K562 (cell line): ENCODE measurements around the gene ALKBH4. TPM values are rescaled to one million over a fixed set of nuclear protein-coding genes. Genes with fewer than 3 reads are reported as not detected.

ENCODE experiments used
- ATAC-seq: fragments of 200-7000 bp; cut with Tn5 transposase; 3 replicates; pipeline ENCODE4 v1.9.1; 2020; ENCODE audit warnings: moderate library complexity
- BruUV-seq: library from RNA; stranded (reverse); fragments of 400-500 nt; replicated peaks from 2 replicates; lab custom pipeline; 2021; lab: Mats Ljungman, UMichigan
- CTCF ChIA-PET: fragments of 300-600 bp; formaldehyde crosslinking; extraction: SDS; loops from one replicate; lab custom pipeline; 2021; ENCODE audit warnings: low intra/inter-chr PET ratio; lab: Yijun Ruan, JAX
- POLR2A ChIA-PET: fragments of 300-600, 350-650 bp; sonication (Branson Sonifier 250); formaldehyde crosslinking; extraction: SDS; loops from one replicate; lab custom pipeline; 2021; ENCODE audit warnings: antibody characterized with exemption, inconsistent platforms; lab: Yijun Ruan, JAX
- DNase-seq, 4 experiments: peaks; one replicate each; pipeline versions ENCODE4 v3.0.0 to v3.0.0-alpha.2; 2011 to 2018; ENCODE audit warnings: low spot score in 3 of 4, mixed read lengths in 3 of 4; ENCODE audit errors: extremely low read depth in 1 of 4
- FAIRE-seq: peaks from 2 replicates; lab custom pipeline; 2011; peaks lifted over from hg19 to GRCh38; lab: Jason Lieb, UNC
- H2AFZ ChIP-seq: 2 replicates; pipeline ENCODE4 v1.6.0; 2011; ENCODE audit warnings: low read depth, low read length, control low read depth, inconsistent platforms
- H3K27ac ChIP-seq: fragments of 200-600 bp; 3 replicates; pipeline ENCODE4 v1.8.0; 2011; ENCODE audit warnings: low read depth, mild to moderate bottlenecking, control low read depth, inconsistent platforms, low read length, moderate library complexity, mixed read lengths; ENCODE audit errors: extremely low read depth
- H3K27me3 ChIP-seq, 2 experiments: fragments of 300-600 bp in 1 of 2; 2 replicates in 1 of 2; 3 replicates in 1 of 2; pipeline versions ENCODE4 v1.6.0 to v1.8.0; 2011; ENCODE audit warnings: inconsistent platforms in 2 of 2, low read length in 2 of 2, mild to moderate bottlenecking in 1 of 2, mixed read lengths in 1 of 2, moderate library complexity in 1 of 2; ENCODE audit not compliant: control insufficient read depth in 2 of 2, insufficient read depth in 2 of 2
- H3K36me3 ChIP-seq: fragments of 300-600 bp; 3 replicates; pipeline ENCODE4 v1.8.0; 2011; ENCODE audit warnings: mild to moderate bottlenecking, low read length, inconsistent platforms; ENCODE audit not compliant: control insufficient read depth, insufficient read depth
- H3K4me1 ChIP-seq, 2 experiments: fragments of 200-600 bp in 1 of 2; replicated peaks in 1 of 2; 2 replicates in 1 of 2; 3 replicates in 1 of 2; pipeline versions ENCODE4 v1.5.1 to v1.8.0; 2011; ENCODE audit warnings: inconsistent platforms in 2 of 2, low read length in 2 of 2, mild to moderate bottlenecking in 1 of 2, mixed read lengths in 1 of 2, moderate library complexity in 1 of 2; ENCODE audit not compliant: control insufficient read depth in 2 of 2, insufficient read depth in 2 of 2
- H3K4me2 ChIP-seq: 2 replicates; pipeline ENCODE4 v1.6.1; 2011; ENCODE audit warnings: low read length, control low read depth, inconsistent platforms, mixed read lengths; ENCODE audit not compliant: insufficient read depth
- H3K4me3 ChIP-seq: fragments of 200-600 bp; sonication (generic), shearing (Covaris generic); 2 replicates; pipeline ENCODE4 v1.5.1; 2016; ENCODE audit warnings: control low read depth, inconsistent platforms
- H3K79me2 ChIP-seq: fragments of 200-600 bp; 3 replicates; pipeline ENCODE4 v1.8.0; 2011; ENCODE audit warnings: low read length, inconsistent platforms; ENCODE audit not compliant: control insufficient read depth, insufficient read depth
- H3K9ac ChIP-seq, 2 experiments: 2 replicates each; pipeline versions ENCODE4 v1.6.0 to v1.6.1; 2011; ENCODE audit warnings: low read depth in 2 of 2, low read length in 2 of 2, control low read depth in 1 of 2, inconsistent platforms in 1 of 2, mild to moderate bottlenecking in 1 of 2, mixed read lengths in 1 of 2; ENCODE audit not compliant: insufficient read depth in 1 of 2
- H3K9me1 ChIP-seq: one replicate; pipeline ENCODE4 v1.6.0; 2011; ENCODE audit warnings: inconsistent platforms, mild to moderate bottlenecking, low read length, moderate library complexity; ENCODE audit not compliant: control insufficient read depth, insufficient read depth
- H3K9me3 ChIP-seq: replicated peaks from 2 replicates; pipeline ENCODE4 v1.5.1; 2011; ENCODE audit warnings: low read depth, low read length, inconsistent platforms; ENCODE audit not compliant: control insufficient read depth, insufficient read depth
- H4K20me1 ChIP-seq: replicated peaks from 2 replicates; pipeline ENCODE4 v1.6.1; 2011; ENCODE audit warnings: low read length, inconsistent platforms, mixed read lengths; ENCODE audit not compliant: control insufficient read depth, insufficient read depth
- ARNT ChIP-seq, 2 experiments: fragments of 450-650 bp; IDR thresholded peaks; 2 replicates each; pipeline ENCODE4 v1.6.1; 2016; ENCODE audit warnings: mild to moderate bottlenecking in 1 of 2
- BRD4 ChIP-seq: fragments of 200-600 bp; sonication (generic); IDR thresholded peaks from 2 replicates; pipeline ENCODE4 v1.6.1; 2017; ENCODE audit warnings: inconsistent platforms
- CREBBP ChIP-seq: IDR thresholded peaks from one replicate; pipeline ENCODE4 v1.6.1; 2012; ENCODE audit warnings: low read depth, mild to moderate bottlenecking, control low read depth, inconsistent platforms, low read length
- ESRRA ChIP-seq: fragments of 450-650 bp; IDR thresholded peaks from 2 replicates; pipeline ENCODE4 v1.6.1; 2014; ENCODE audit warnings: low read depth, mild to moderate bottlenecking, moderate library complexity, borderline replicate concordance
- EZH2 ChIP-seq: IDR thresholded peaks from 2 replicates; pipeline ENCODE4 v1.6.1; 2012; ENCODE audit warnings: low read depth, mild to moderate bottlenecking, inconsistent platforms, low read length, borderline replicate concordance
- HDAC8 ChIP-seq: fragments of 450-650 bp; IDR thresholded peaks from 2 replicates; pipeline ENCODE4 v1.6.1; 2016; ENCODE audit warnings: mild to moderate bottlenecking, missing genetic modification characterization, moderate library complexity, missing compliant biosample characterization
- MTA2 ChIP-seq: fragments of 450-650 bp; IDR thresholded peaks from 2 replicates; pipeline ENCODE4 v1.6.1; 2016; ENCODE audit warnings: low read depth
- MYC ChIP-seq, 2 experiments: fragments of 250-450 bp in 1 of 2; sonication (Bioruptor Pico) in 1 of 2; IDR thresholded peaks; 2 replicates each; pipeline versions ENCODE4 v1.5.1 to v1.6.1; 2012 to 2021; ENCODE audit warnings: low read depth in 2 of 2, borderline replicate concordance in 1 of 2, improper control_type of control experiment in 1 of 2, low read length in 1 of 2, mild to moderate bottlenecking in 1 of 2, moderate library complexity in 1 of 2
- NFE2 ChIP-seq: IDR thresholded peaks from 2 replicates; pipeline ENCODE4 v1.6.1; 2014; ENCODE audit warnings: antibody characterized with exemption, low read depth
- ZNF146 ChIP-seq: IDR thresholded peaks from one replicate; pipeline ENCODE4 v1.6.1; 2018; ENCODE audit warnings: missing compliant biosample characterization; ENCODE audit not compliant: unreplicated experiment
- ZNF184 ChIP-seq: sonication (generic); formaldehyde crosslinking; IDR thresholded peaks from 2 replicates; pipeline ENCODE4 v1.5.0; 2020; ENCODE audit warnings: missing genetic modification reagents
- ZNF217 ChIP-seq: sonication (generic); formaldehyde crosslinking; IDR thresholded peaks from 2 replicates; pipeline ENCODE4 v1.8.0; 2022; ENCODE audit warnings: mild to moderate bottlenecking, missing genetic modification reagents
- ZNF75A ChIP-seq: fragments of 450-650 bp; formaldehyde crosslinking; IDR thresholded peaks from 2 replicates; pipeline ENCODE4 v1.4.0; 2020; ENCODE audit warnings: mild to moderate bottlenecking
- WGBS: fragments of 100-300 bp; shearing (Covaris generic); methylation state at CpG from one replicate; pipeline ENCODE4 v1.1.6; 2016; ENCODE audit warnings: low coverage, mixed read lengths; ENCODE audit not compliant: insufficient coverage; ENCODE audit errors: missing lambda C conversion rate; 5-methylcytosine and 5-hydroxymethylcytosine counted together
- in situ Hi-C: fragments of 300-500 bp; cut with MboI; formaldehyde crosslinking; loops from 4 replicates; pipeline ENCODE4 v1.15.0; 2018; ENCODE audit warnings: inconsistent platforms, mixed read lengths
- intact Hi-C: fragments of 100-400 bp; cut with micrococcal nuclease; formaldehyde crosslinking; loops from 2 replicates; pipeline ENCODE4 v1.14.2; 2022
- polyA plus RNA-seq, 8 experiments: library from polyadenylated mRNA; depleted of rRNA in 4 of 8; stranded (reverse) in 5 of 8; unstranded in 3 of 8; fragments of >200 nt; fragmentation: Nextera tagmentation in 2 of 8; fragmentation: Illumina TruSeq in 1 of 8; extraction: Ambion mirVana in 2 of 8; extraction: Trizol in 1 of 8; gene quantifications; 2 replicates each; pipeline versions ENCODE4 v1.2.1 to v1.2.3, GENCODE V29; 2011 to 2014; ENCODE audit warnings: inconsistent platforms in 1 of 8, missing spikeins in 1 of 8
- total RNA-seq, 7 experiments: library from RNA; depleted of rRNA in 6 of 7; stranded (reverse); fragments of >200 nt in 6 of 7; fragmentation: Illumina TruSeq in 2 of 7; extraction: Trizol in 2 of 7; gene quantifications; 2 replicates each; pipeline versions ENCODE4 v1.2.1 to v1.2.3, GENCODE V29; 2011 to 2021; ENCODE audit warnings: low replicate concordance in 1 of 7
- TF ChIP-seq, protein P1 (sequence below): fragments of 450-650 bp; conservative IDR thresholded peaks from 2 replicates; pipeline ENCODE4 v1.6.1; 2016; ENCODE audit warnings: missing genetic modification characterization, low read depth, mild to moderate bottlenecking, missing compliant biosample characterization, moderate library complexity
- TF ChIP-seq, protein P2 (sequence below): fragments of 450-650 bp; IDR thresholded peaks from 2 replicates; pipeline ENCODE4 v1.6.1; 2017; ENCODE audit warnings: mild to moderate bottlenecking, moderate library complexity
- TF ChIP-seq, protein P3 (sequence below): sonication (generic); formaldehyde crosslinking; IDR thresholded peaks from 2 replicates; pipeline ENCODE4 v1.8.0; 2022; ENCODE audit warnings: mild to moderate bottlenecking, missing genetic modification reagents

Gene ALKBH4
- total and polyA plus RNA-seq, 9 of the 15 experiments (the other 6 are each of a cell fraction or from before 2014, with no cell fraction given): 4.6 to 21.4 (median 11.8) TPM

DNA sequence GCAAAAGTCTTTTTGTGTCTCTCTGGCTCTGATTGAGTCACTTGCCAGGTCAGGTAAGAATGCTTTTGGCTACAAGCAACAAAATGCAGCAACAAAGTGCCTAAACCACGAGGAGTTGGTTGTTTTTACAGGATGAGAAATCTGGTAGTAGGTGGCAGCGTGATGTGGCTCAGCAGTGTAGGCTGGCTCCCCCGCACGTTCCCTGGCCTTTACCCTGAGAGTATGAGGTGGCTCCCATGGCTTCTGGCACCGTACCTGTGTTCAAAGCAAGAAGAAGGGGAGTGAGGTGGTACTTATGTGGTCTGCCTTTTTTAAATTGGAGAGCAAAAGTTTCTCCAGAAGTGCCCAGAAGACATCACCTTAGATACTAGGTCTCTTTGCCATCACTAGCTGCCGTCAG is 56.8 kb downstream of the ALKBH4 start:
- H3K4me2 ChIP-seq: no peak overlapping the region
- ATAC-seq: no peak
- H3K36me3 ChIP-seq: peaks cover 98% of the 10 kb centered on the region
- no peak for FAIRE-seq
- H3K4me3 ChIP-seq: no peak overlapping the region
- intact Hi-C loops (no loop called here), in situ Hi-C loops (no loop called here)
- no peak for DNase-seq
- peaks cover 6% of the 10 kb centered on the region; the same call in 2 of the 3 replicates for H3K79me2 ChIP-seq
- POLR2A ChIA-PET: interaction anchor here (1.3 kb wide), 1 partner anchor 10 kb away, joined by 3 read pairs; no protein-coding TSS in a partner anchor
- no peak overlapping the region for H3K27ac ChIP-seq
- H3K9me3 ChIP-seq: 0 out of 2 replicates have a peak, but pooled peaks cover 3% of the 10 kb centered on the region
- no TSS peak for BruUV-seq
- 97% methylated on average over 6 of the region's 6 CpGs for WGBS
- H3K9ac ChIP-seq: no peak overlapping the region
- H3K4me1 ChIP-seq: no peaks in the 10 kb centered on the region; a peak in 2 of 5 replicates
- no peaks in the 10 kb centered on the region for H3K27me3 ChIP-seq
- peaks cover 7% of the 10 kb centered on the region for H4K20me1 ChIP-seq
- CTCF ChIA-PET: no interaction called here
- no peaks in the 10 kb centered on the region for H3K9me1 ChIP-seq
- no peak overlapping the region for H2AFZ ChIP-seq
- TF ChIP-seq NFE2 (no peak), MTA2 (no peak), ZNF75A (CRISPR knock-in tag) (no peak), MYC (IDR thresholded peaks at IDR 0.05; ENCODE audit: low read depth, low read length) (no peak), MYC (CRISPR knock-in tag; IDR thresholded peaks at IDR 0.05; ENCODE audit: borderline replicate concordance, low read depth) (no peak), BRD4 (no peak), EZH2 (no peak), ESRRA (no peak), CREBBP (no peak), ARNT (IDR thresholded peaks at IDR 0.05) (no peak), ZNF146 (CRISPR knock-in tag) (no peak), ZNF184 (no peak), ZNF217 (no peak), HDAC8 (no peak)
- TF ChIP-seq, protein P1, sequence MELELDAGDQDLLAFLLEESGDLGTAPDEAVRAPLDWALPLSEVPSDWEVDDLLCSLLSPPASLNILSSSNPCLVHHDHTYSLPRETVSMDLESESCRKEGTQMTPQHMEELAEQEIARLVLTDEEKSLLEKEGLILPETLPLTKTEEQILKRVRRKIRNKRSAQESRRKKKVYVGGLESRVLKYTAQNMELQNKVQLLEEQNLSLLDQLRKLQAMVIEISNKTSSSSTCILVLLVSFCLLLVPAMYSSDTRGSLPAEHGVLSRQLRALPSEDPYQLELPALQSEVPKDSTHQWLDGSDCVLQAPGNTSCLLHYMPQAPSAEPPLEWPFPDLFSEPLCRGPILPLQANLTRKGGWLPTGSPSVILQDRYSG (tag): no peak
- TF ChIP-seq, protein P2, sequence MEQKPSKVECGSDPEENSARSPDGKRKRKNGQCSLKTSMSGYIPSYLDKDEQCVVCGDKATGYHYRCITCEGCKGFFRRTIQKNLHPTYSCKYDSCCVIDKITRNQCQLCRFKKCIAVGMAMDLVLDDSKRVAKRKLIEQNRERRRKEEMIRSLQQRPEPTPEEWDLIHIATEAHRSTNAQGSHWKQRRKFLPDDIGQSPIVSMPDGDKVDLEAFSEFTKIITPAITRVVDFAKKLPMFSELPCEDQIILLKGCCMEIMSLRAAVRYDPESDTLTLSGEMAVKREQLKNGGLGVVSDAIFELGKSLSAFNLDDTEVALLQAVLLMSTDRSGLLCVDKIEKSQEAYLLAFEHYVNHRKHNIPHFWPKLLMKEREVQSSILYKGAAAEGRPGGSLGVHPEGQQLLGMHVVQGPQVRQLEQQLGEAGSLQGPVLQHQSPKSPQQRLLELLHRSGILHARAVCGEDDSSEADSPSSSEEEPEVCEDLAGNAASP: no peak
- TF ChIP-seq, protein P3, sequence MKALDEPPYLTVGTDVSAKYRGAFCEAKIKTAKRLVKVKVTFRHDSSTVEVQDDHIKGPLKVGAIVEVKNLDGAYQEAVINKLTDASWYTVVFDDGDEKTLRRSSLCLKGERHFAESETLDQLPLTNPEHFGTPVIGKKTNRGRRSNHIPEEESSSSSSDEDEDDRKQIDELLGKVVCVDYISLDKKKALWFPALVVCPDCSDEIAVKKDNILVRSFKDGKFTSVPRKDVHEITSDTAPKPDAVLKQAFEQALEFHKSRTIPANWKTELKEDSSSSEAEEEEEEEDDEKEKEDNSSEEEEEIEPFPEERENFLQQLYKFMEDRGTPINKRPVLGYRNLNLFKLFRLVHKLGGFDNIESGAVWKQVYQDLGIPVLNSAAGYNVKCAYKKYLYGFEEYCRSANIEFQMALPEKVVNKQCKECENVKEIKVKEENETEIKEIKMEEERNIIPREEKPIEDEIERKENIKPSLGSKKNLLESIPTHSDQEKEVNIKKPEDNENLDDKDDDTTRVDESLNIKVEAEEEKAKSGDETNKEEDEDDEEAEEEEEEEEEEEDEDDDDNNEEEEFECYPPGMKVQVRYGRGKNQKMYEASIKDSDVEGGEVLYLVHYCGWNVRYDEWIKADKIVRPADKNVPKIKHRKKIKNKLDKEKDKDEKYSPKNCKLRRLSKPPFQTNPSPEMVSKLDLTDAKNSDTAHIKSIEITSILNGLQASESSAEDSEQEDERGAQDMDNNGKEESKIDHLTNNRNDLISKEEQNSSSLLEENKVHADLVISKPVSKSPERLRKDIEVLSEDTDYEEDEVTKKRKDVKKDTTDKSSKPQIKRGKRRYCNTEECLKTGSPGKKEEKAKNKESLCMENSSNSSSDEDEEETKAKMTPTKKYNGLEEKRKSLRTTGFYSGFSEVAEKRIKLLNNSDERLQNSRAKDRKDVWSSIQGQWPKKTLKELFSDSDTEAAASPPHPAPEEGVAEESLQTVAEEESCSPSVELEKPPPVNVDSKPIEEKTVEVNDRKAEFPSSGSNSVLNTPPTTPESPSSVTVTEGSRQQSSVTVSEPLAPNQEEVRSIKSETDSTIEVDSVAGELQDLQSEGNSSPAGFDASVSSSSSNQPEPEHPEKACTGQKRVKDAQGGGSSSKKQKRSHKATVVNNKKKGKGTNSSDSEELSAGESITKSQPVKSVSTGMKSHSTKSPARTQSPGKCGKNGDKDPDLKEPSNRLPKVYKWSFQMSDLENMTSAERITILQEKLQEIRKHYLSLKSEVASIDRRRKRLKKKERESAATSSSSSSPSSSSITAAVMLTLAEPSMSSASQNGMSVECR: no peak
